ENCODE results near the gene CHRNA9.
A peak's percentile ranks its signal among the peaks of the same experiment; 100 is the strongest.

CHRNA9 gene

DNA sequence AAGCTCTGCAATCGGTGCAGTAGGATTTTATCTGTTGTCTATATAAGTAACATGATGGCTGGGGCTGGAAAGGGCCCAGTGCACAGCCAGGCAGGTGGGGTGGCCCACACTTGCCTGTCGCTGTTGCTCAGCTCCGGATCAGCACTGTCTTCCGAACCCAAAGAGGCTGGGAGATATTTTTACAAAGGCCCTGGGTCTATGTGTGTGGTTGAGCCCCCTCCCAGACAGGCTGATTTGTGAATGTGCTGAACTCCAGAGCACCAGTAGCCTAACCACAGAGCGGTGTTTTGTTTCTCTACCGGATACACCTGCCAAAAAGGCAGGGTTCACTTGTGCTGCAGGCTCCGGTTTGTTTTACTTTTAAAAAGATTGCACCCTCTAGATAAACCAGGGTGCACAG lies 33.5 kb upstream of the CHRNA9 start:
- H3K9me3 Mint-ChIP-seq: peaks cover 2% of the 10 kb centered on the region
- H3K36me3 Mint-ChIP-seq: peaks cover 7% of the 10 kb centered on the region
- peaks cover 65% of the 10 kb centered on the region for H3K4me1 Mint-ChIP-seq
- DNase-seq (ENCODE audit: low spot score in 2 of 2) (peak; percentile 60 to 75), ATAC-seq (ENCODE audit: low read depth) (peak; percentile 80)
- peak overlapping the region; percentile 66 for H3K4me3 Mint-ChIP-seq
- H3K27ac Mint-ChIP-seq: peak overlapping the region; percentile 97
- no peaks in the 10 kb centered on the region for H3K27me3 Mint-ChIP-seq

DNA sequence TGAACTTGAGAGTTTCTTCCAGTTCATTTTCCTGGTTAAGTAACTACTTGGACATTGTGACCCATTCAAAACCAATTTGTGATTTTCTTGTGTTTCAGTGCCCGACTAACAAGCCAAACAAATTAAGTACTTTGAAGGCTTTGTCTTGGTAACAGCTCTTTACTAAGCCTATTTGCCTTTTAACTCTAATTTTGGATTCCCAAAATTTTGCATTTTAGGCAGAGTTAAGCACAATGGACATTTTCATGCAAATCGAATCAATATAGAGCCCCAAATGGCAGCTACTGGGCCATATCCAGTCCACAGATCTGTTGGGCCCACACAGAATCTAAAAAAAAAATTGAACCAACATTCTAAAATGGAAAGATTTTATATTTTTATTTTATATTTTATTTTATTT lies 31.4 kb upstream of the CHRNA9 start:
- no peak overlapping the region for H3K4me3 Mint-ChIP-seq
- no peaks in the 10 kb centered on the region for H3K27me3 Mint-ChIP-seq
- H3K9me3 Mint-ChIP-seq: peaks cover 2% of the 10 kb centered on the region
- ATAC-seq (ENCODE audit: low read depth) (no peak), DNase-seq (ENCODE audit: low spot score in 2 of 2) (no peak)
- H3K4me1 Mint-ChIP-seq: peaks cover 74% of the 10 kb centered on the region
- H3K36me3 Mint-ChIP-seq: peaks cover 3% of the 10 kb centered on the region
- H3K27ac Mint-ChIP-seq: no peak overlapping the region

DNA sequence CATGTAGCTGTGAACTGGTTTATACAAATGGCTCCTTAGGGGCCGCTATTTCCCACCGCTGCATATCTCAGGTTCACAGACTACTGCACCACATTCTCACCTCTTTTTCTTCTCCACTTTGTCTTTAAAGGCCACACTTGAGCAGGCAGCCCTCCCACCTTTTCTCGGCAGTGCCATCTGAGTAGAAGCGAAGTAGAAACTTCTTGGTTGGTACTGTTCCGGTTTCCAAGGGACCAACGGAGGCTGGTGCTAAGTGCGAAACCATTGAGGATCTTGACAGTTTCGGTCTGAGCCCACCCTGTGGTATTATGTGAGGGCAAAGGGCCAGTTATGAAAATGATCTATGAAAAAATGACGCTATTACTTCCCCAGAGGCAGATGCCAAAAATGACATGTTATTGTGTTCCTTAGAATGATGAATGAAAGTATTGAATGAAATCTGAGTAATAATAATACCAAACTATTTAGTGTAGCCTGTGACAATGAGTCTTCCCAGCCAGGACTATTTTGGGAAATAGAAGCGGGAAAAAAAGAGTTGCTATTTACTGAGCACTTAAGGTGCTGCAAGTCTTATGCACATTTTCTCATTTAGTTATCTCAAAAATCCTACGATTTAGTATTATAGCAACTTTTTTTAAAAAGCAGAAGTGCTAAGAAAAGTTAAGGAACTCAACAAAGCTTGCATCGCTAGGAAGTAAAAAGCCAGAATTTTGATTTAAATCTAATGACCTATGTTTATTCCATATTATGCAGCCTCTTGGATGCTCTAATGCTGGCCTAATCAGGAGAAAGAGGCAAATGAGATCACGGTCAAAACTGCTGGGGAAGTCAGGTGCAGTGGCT lies 29.6 kb upstream of the CHRNA9 start:
- H3K4me1 Mint-ChIP-seq: peaks cover 68% of the 10 kb centered on the region

GRCh38 chr4:40306226-40306625 lies 28.9 kb upstream of the CHRNA9 start:
- Mint-ChIP-seq H3K27ac (peak overlapping the region; percentile 100), H3K36me3 (peaks cover 3% of the 10 kb centered on the region), H3K4me1 (peaks cover 65% of the 10 kb centered on the region), H3K9me3 (peaks cover 2% of the 10 kb centered on the region), H3K4me3 (peak overlapping the region; percentile 53), H3K27me3 (no peaks in the 10 kb centered on the region)
- DNase-seq (ENCODE audit: low spot score in 2 of 2) (no peak), ATAC-seq (ENCODE audit: low read depth) (no peak)

More for the DNA sequence above, 29.6 kb upstream of the CHRNA9 start:
- no peaks in the 10 kb centered on the region for H3K27me3 Mint-ChIP-seq
- DNase-seq (ENCODE audit: low spot score in 2 of 2) (peak; percentile 54 to 55), ATAC-seq (ENCODE audit: low read depth) (peak; percentile 39)
- peaks cover 2% of the 10 kb centered on the region for H3K9me3 Mint-ChIP-seq
- H3K4me3 Mint-ChIP-seq: peak overlapping the region; percentile 59
- H3K36me3 Mint-ChIP-seq: peaks cover 3% of the 10 kb centered on the region
- peak overlapping the region; percentile 100 for H3K27ac Mint-ChIP-seq

DNA sequence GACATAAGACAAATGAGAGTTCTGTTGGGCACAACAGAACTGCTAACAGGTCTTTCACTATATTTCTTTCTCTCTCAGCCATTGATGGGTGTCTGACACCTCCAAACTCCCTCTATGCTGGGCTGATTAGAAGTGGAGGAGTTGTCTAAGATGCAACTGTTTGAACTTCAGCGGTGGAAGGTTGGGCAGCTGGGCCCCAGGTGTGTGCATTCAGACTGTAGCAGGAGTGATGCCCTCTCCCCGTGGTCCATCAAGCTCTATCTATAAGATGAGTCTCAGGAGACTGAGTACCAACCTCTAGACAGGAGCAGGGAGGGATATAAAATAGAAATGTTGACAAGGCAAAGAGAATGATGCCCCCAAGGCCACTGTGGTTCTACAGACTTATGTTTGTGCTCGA lies 28.2 kb upstream of the CHRNA9 start:
- ATAC-seq (ENCODE audit: low read depth): no peak
- peaks cover 57% of the 10 kb centered on the region for H3K4me1 Mint-ChIP-seq
- H3K4me3 Mint-ChIP-seq: peak overlapping the region; percentile 85
- peaks cover 2% of the 10 kb centered on the region for H3K9me3 Mint-ChIP-seq
- H3K27me3 Mint-ChIP-seq: no peaks in the 10 kb centered on the region
- DNase-seq (ENCODE audit: low spot score in 2 of 2): no peak
- peaks cover 3% of the 10 kb centered on the region for H3K36me3 Mint-ChIP-seq
- H3K27ac Mint-ChIP-seq: peak overlapping the region; percentile 100

DNA sequence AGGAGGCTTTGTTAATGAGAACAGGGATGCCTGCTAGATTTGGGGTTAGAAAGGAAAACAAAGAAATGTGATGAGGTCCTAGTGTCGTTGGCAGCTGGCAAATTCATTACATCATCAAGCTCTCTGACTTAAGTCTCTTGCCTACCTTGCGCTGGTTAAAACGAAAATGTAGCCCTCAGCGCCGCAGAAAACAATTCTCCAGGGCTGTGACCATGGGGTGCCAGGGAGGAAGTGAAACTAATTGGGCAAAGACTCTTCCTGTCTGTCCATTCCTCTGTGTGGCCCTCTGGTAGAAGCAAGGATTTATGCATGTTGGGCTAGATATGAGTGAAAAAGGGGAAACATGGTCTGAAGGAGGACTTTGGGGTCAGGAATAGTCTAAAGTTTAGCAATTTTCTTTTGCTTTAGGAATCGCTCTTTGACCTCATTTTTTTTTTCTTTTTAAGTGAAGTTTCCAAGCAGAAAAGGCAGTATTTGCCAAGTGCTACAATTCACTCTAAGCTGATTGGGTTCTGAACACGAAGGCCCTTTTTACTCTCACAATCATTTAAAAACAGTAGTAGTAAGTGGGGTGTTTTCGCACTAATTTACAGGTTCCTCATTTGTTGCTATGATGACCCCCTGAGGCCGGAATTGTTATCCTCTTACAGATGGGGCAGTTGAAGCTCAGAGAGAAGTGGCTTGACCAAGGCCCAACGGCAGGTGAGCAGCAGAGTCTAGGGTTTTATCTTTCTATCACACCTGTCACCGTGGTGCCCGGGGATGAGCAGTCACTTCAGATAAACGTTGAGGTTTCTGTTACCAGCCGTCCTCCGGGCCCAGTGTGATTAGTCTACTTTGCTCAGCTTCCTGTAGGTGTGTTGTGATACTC lies 27.3 kb upstream of the CHRNA9 start:
- peak; percentile 71 for ATAC-seq (ENCODE audit: low read depth)

DNA sequence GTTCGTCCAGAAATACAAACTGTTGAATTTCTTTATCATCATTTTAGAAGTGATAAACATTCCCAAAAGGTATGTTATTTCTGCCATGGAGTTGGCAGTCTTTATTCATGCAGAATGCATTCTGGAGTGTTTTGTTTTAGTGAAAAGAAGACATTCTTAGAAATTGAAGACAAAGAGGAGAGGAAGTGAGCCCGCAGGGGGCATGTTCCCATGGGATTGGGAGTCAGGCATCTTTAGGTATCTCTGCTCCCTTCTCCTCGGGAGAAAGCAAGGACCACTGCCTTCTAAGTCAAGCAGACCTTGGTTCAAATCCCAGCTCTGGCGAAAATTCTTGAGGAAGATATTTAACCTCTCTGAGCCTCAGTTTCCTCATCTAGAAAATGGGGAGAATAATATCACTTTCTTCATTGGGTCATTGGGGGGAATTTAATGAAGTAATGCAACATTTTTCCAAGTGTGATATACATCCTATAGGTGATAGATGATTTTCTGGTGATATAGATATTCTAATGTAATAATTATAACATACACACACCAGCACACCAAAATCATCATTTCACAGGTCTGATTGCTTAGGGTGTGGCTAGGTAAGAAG lies 26.5 kb upstream of the CHRNA9 start:
- DNase-seq (ENCODE audit: low spot score in 2 of 2) (no peak), ATAC-seq (ENCODE audit: low read depth) (no peak)
- peaks cover 47% of the 10 kb centered on the region for H3K4me1 Mint-ChIP-seq
- H3K9me3 Mint-ChIP-seq: no peaks in the 10 kb centered on the region
- H3K4me3 Mint-ChIP-seq: peak overlapping the region; percentile 85
- peak overlapping the region; percentile 100 for H3K27ac Mint-ChIP-seq
- peaks cover 2% of the 10 kb centered on the region for H3K36me3 Mint-ChIP-seq
- H3K27me3 Mint-ChIP-seq: no peaks in the 10 kb centered on the region

More for the DNA sequence above, 27.3 kb upstream of the CHRNA9 start:
- H3K4me1 Mint-ChIP-seq: peaks cover 48% of the 10 kb centered on the region
- H3K36me3 Mint-ChIP-seq: peaks cover 2% of the 10 kb centered on the region
- peak overlapping the region; percentile 85 for H3K4me3 Mint-ChIP-seq
- peak overlapping the region; percentile 100 for H3K27ac Mint-ChIP-seq
- peaks cover under 1% of the 10 kb centered on the region for H3K9me3 Mint-ChIP-seq
- DNase-seq (ENCODE audit: low spot score in 2 of 2): peak; percentile 63 to 80
- H3K27me3 Mint-ChIP-seq: no peaks in the 10 kb centered on the region

DNA sequence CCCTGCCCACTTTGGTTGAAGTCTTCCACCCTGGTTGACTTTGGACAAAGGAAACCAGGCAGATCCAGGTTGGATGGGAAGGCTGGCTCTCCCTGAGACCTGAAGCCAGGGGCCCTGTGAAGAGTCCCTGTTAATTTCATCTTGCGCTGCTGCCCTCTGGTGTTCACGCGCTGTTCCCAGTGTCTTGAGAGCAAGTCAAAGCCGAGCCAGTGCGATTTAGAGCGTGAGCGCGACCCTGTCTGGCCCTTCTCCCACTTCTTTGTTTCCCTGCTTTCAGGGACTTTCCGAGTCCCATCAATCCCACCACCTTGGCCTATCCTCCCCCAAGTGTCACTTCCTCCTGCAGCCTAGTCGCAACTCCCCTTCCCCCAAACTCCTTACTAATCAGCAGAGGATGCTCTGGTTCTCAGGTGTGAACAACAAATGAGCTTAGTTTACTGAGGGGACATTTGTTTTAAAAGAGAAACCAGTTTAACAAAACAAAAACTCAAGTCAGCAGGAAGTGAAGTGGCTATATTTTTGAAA lies 25.8 kb upstream of the CHRNA9 start:
- DNase-seq (ENCODE audit: low spot score in 2 of 2) (peak; percentile 85 to 89), ATAC-seq (ENCODE audit: low read depth) (peak; percentile 28)
- peaks cover 47% of the 10 kb centered on the region for H3K4me1 Mint-ChIP-seq
- peak overlapping the region; percentile 100 for H3K27ac Mint-ChIP-seq
- H3K4me3 Mint-ChIP-seq: peak overlapping the region; percentile 46
- H3K9me3 Mint-ChIP-seq: no peaks in the 10 kb centered on the region
- H3K27me3 Mint-ChIP-seq: no peaks in the 10 kb centered on the region
- H3K36me3 Mint-ChIP-seq: peaks cover 2% of the 10 kb centered on the region

- H3K27me3 Mint-ChIP-seq: no peaks in the 10 kb centered on the region
- H3K36me3 Mint-ChIP-seq: no peaks in the 10 kb centered on the region
- ATAC-seq (ENCODE audit: low read depth) (no peak), DNase-seq (ENCODE audit: low spot score in 2 of 2) (no peak)
- no peak overlapping the region for H3K27ac Mint-ChIP-seq
- no peaks in the 10 kb centered on the region for H3K9me3 Mint-ChIP-seq
- H3K4me1 Mint-ChIP-seq: peaks cover 39% of the 10 kb centered on the region
- H3K4me3 Mint-ChIP-seq: no peak overlapping the region
Observed at GRCh38 chr4:40310225-40310624, 24.9 kb upstream of the CHRNA9 start.

DNA sequence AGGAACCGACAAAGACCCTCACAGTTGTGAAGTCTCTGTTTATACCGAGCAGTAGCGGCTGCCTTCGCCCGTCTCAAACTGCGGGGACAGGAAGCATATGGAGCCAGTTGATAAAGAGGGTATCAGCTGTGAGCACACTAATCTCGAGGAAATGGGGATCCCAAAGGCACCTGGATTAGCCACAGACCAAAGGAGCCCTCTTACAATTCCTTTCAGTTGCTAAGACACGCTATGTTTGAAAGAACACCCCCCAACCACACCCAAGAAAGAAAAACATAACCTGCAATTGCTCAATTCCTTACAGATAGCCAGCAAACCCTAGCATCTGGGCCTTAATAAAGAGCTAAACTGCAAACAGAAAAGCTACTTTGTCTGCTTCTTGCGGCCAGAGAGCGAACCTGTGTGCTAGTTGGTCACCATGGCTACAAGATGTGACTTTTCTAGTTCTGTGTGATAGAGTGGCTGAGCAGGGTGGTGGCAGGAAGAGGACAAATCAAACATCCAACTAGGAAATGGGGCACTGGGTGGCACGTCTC lies 23.3 kb upstream of the CHRNA9 start:
- ATAC-seq (ENCODE audit: low read depth) (no peak), DNase-seq (ENCODE audit: low spot score in 2 of 2) (no peak)
- H3K9me3 Mint-ChIP-seq: no peaks in the 10 kb centered on the region
- no peaks in the 10 kb centered on the region for H3K27me3 Mint-ChIP-seq
- H3K4me1 Mint-ChIP-seq: peaks cover 29% of the 10 kb centered on the region
- H3K36me3 Mint-ChIP-seq: no peaks in the 10 kb centered on the region
- H3K4me3 Mint-ChIP-seq: no peak overlapping the region
- H3K27ac Mint-ChIP-seq: no peak overlapping the region

DNA sequence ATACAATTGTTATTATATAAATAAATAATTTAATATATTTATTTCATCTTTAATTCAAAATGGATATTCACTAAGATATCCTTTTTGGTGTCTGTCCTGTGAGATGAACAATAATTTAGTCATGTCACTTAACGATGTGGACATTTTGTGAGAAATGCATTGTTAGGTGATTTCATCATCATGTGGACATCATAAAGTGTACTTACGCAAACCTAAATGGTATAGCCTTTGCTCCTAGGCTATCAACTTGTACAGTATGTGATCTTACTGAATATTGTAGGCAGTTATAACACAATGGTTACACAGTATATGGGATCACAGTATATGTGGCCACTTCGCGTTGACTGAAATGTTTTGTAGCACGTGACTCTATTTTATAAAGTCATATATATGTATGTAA lies 20.2 kb upstream of the CHRNA9 start:
- DNase-seq (ENCODE audit: low spot score in 2 of 2) (no peak), ATAC-seq (ENCODE audit: low read depth) (no peak)
- no peak overlapping the region for H3K4me3 Mint-ChIP-seq
- no peaks in the 10 kb centered on the region for H3K9me3 Mint-ChIP-seq
- H3K27me3 Mint-ChIP-seq: no peaks in the 10 kb centered on the region
- H3K4me1 Mint-ChIP-seq: peaks cover 9% of the 10 kb centered on the region
- H3K27ac Mint-ChIP-seq: no peak overlapping the region
- H3K36me3 Mint-ChIP-seq: no peaks in the 10 kb centered on the region

DNA sequence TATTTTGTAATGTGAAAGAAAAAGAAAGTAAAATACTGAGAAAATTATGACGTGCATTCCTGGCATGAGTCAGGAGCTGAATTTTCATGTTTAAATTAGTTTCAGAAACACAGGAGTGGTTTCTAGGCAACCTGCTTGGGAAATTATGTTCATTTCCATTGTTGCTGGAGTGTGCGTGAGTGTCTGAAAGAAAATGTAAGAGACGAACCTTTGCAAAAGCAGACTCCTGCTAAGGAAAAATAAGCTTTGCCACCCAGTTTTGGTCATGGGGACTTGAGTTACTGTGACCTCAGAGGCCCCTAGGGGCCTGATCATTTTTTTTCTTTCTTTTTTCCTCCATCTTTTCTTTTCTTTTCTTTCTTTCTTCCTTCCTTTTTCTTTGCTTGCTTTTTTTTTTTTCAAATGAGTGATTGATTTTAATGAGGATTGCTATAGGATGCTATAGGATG lies 18.8 kb upstream of the CHRNA9 start:
- DNase-seq (ENCODE audit: low spot score in 2 of 2) (no peak), ATAC-seq (ENCODE audit: low read depth) (peak; percentile 32)
- Mint-ChIP-seq H3K9me3 (no peaks in the 10 kb centered on the region), H3K27me3 (no peaks in the 10 kb centered on the region), H3K4me1 (peaks cover 9% of the 10 kb centered on the region), H3K27ac (peak overlapping the region; percentile 79), H3K36me3 (no peaks in the 10 kb centered on the region), H3K4me3 (peak overlapping the region; percentile 78)

DNA sequence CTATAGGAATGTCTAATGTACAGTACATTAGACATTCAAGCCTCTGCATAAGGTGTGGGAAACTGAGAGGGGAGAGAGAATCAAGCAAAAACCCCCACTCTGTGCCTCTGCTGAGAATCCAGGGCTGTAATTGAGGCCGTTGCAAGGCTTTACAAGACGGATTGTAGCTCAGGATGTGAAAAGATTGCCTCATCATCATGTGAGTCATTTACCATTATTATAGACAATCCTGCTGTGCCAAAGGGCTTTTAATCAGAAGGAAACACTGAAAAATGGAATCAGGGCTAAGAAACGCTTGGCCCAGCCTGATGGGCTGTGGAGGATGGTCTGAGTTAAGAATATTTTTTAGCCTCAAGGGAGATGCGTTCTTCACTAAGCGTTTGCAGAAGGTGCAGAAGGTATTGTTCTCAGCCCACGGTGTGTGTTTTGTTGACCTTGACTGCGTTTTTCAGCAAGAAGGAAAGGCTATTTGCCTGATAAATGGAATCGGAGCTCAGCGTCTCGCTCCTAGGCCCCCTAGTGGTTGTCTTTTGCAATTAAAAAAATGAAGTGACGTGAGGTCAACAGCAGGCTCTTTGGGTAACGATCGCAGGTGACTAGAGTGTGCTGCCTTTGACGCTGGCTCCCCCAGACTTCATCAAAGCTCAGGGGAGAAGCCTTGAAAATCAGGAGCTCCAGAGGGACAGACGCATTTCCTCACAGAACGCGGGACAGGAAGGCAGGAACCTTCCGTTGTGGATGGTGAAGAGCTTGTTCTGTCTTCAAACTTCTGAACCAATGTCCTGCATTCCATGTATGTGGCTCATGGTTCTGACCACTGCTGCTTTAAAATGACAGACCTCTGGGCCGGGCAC lies 18.1 kb upstream of the CHRNA9 start:
- Mint-ChIP-seq H3K4me3 (peak overlapping the region; percentile 78), H3K36me3 (no peaks in the 10 kb centered on the region), H3K27me3 (no peaks in the 10 kb centered on the region), H3K27ac (peak overlapping the region; percentile 79), H3K4me1 (peaks cover 9% of the 10 kb centered on the region), H3K9me3 (no peaks in the 10 kb centered on the region)
- ATAC-seq (ENCODE audit: low read depth) (peak; percentile 86), DNase-seq (ENCODE audit: low spot score in 2 of 2) (peak; percentile 57 to 76)

Data from memory B cell (primary cell).